HG03342 (cell line): ENCODE data around the gene RAB44.
"Not testable (repeated sequence)": the region's sequence is repeated elsewhere in the genome, so short reads cannot be mapped to it uniquely, and the experiment has no call there.

ENCODE experiments used
- ATAC-seq: cut with Tn5 transposase; IDR thresholded peaks from one replicate; pipeline ENCODE4 v1.9.1; 2021; ENCODE audit warnings: mild to moderate bottlenecking, moderate library complexity; ENCODE audit not compliant: unreplicated experiment

RAB44 gene, protein sequence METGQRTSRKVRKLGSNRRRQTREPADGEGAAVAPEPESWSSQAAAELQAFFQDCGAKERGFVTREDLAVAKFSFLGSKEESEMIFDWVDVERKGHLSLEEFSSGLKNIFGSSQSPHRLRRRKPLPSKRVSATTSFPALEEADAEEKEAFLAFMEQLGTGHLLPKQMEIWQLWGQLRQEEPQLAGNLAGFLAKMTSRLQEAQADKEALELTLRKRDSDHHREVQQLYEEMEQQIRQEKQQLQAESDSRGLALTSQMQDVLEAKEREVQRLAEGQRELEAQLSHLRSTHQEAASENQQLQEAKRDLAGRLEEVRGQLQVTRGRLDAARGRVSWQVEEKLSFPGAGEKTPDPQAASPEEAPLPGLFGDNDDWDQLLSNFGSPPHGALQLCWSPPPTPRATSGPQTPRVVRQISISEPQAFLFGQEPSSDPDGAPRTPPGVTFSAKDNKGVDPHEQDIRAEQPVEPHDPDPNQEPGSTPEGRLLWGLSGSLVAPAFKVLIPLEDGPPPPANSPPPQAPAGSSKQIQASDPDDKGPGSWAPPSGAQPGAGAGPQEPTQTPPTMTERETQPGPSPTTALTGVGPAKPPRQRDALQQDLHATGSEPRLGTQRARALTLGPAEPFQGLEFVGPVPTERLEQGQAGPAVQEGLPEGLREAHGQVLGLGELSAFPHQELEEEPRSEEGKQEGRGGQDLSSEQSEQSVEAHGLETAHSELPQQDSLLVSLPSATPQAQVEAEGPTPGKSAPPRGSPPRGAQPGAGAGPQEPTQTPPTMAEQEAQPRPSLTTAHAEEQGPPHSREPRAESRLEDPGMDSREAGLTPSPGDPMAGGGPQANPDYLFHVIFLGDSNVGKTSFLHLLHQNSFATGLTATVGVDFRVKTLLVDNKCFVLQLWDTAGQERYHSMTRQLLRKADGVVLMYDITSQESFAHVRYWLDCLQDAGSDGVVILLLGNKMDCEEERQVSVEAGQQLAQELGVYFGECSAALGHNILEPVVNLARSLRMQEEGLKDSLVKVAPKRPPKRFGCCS

DNA sequence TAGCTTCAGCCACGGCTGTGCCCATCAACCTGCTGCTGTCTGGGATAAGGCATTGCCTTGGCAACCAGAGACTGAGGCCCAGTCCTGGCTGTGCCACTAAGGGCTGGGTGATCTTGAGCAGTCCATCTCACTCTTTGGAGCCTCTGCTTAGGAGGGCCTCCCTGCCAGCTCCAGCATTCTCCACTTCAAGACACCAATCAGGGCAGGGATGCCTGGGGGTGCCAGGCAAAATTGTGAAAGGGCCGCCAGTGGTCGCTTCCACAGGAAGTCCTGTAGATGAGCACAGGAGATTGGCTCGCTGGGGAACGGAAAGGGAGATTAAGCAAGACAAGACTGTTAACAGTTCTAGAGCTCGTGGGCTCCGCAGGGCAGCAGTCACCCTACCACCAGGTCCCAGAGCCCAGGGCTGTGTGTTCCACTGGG lies at the start of gene RAB44:
TSS of gene RAB44 (plus strand) at position 346 of the 423 bp plus-strand sequence. CDS start 6,410 bp downstream, outside the sequence.
- no peak for ATAC-seq

DNA sequence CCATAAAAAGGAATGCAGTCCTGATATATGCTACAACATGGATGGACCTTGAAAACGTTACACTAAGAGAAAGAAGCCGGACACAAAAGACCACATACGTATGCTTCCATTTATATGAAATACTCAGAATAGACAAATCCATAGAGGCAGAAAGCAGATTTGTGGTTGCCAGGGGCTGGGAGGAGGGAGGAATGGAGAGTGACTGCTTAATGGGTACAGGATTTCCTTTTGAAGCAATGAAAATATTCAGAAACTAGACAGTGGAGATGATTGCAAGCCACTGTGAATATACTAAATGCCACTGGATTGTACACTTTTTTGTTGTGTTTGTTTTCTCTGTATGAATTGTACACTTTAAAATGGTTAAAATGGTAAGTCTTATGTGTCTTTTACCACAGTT lies 48.5 kb upstream of the RAB44 start:
- no peak for ATAC-seq

DNA sequence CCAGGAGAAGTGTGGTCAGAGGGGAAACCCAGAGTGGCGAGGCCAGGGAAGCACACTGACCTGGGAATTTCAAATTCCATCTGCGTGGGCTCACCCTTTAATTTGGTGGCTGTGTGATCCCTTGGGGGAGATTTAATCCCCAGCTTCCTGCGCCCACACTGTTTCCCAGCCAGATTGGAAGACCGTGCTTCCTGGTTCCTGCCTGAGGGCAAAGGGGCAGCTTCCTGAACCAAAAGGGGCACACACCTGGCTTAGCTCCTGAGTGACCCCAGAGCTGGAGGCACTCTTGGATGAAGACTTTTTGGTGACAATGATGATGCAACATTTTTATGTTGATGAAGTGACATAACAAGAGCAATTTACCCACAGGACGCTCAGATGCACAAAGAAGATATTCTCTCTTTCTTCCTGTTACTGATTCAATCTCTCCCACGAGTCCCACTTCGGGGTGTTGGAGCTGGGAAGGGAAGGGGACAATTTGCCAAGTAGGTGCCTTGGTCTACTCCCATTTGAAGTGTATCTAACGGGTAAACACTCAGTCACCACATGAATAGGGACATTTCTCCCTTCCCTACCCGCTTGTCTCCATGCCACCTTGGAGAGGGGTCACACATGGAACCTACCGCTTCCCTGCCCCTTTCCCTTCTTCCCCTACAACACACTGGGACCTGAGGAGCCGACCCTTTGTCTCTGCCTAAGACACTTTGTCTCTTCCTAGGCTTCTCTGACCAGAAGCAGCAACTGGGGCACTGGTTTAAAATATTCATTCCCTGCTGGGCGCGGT lies 47.7 kb upstream of the RAB44 start:
- no peak for ATAC-seq

DNA sequence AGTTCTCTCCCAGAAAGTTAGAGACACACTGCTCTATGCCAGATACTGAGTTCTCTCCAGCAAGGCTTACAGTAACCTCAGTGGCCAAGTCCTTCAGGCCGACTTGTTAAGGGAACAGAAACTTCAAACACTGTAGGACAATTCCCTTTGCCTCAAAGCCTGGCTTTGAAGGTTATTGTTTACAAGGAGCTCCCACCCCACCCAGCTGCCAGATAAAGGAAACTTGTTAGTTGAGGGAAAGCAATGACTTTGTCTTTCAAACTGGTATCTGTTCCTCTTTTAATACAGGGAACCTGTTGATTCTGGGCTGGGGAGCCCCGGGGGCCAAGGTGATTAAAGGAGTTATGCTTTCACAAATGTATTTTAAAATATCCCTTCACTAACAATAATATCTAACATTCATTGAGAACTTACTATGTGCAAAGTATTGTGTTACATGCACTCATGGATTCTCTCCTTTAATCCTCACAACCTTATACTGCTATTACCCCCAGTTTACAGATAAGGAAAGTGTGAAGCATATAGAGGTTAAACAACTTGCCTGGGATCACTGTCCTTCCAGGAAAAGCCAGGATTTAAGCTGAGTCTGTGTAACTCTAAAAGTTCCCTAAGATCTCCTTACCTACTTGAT lies 46.7 kb upstream of the RAB44 start:
- ATAC-seq, result peak; percentile 65

DNA sequence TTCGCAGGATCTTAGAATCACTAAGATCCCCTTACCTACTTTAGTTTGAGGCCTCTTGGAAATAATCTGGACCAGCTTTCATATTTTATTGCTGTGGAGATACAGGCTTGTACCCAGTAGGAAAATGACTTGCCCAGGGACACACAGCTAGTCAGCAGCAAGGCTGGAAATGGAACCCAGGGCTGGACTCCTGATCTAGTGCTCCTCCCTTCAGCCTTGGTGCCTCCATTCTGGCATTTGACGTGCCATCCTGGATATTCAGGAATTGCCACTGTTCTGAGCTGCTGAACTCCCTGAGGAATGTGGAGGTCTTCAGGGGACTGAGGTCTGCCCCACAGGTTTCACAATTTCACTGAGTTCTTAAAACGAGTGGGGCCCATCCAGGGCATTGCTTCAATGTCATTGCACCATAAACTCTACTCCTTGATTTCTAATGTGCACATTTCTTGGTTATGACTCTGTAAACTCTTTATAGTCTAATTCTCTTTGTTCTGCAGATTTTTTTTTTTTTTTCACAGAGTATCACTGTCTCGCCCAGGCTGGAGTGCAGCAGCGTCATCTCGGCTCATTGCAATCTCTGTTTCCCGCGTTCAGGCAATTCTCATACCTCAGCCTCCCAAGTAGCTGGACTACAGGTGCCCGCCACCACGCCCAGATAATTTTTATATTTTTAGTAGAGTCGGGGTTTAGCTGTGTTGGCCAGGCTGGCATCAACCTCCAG lies 45.8 kb upstream of the RAB44 start:
- no peak for ATAC-seq

DNA sequence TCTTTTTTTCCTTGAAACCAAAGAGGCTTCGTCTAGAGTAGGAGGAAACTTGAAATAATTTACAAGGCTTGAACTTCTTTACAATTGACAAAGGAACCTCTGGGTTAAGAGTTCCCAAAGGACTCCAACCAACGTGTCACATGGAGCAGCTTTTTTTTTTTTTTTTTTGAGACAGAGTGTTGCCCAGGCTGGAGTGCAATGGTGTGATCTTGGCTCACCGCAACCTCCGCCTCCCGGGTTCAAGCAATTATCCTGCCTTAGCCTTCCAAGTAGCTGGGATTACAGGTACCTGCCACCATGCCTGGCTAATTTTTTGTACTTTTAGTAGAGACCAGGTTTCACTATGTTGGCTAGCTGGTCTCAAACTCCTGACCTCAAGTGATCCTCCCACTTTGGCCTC lies 43.2 kb upstream of the RAB44 start:
- ATAC-seq, result not testable (repeated sequence)

DNA sequence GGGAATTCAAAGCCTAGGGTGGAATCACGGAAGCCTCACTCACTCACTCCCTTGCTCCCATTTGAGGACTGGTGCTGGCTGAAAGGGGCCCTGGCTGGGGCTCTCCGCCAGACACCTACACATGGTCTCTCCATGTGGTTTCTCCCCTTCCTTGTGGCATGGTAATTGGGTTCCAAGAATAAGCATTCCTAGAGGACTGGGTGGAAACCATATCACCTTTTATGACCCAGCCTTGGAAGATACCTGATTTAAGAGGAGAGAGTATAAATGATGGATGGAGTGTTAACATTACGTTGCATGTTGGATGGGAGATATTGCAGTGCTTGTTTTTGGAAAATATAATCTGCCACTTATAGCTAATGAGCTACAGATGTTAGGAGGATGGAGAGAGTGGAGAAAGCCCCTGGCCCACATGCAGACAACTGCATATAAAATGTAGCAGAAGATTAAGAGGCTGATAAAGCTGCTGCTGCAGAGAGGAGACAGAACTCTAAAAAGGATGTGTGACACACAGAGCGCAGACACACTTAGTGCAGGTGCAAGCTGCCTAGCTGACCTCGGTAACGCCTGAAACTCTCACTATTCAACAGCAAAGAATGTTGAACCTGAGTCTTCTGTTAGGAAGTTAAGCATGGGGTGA lies 42.4 kb upstream of the RAB44 start:
- no peak for ATAC-seq

DNA sequence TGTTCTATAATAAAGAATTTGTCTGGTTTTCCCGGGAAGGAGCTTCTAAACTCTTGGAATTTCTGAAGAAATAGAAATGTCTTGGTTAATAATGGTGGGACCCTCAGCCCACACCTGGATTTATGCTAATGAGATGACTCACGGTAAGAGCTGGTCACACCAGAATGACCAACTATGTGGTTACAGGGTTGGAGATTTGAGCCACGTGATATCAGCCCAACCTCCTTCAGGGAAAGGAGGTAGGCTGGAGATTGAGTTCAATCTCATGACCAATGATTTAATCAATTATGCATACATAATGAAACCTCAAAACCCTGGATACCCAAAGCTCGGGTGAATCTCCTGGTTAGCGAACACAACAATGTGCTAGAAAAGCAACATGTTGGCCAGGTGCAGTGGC lies 41.2 kb upstream of the RAB44 start:
- no peak for ATAC-seq

DNA sequence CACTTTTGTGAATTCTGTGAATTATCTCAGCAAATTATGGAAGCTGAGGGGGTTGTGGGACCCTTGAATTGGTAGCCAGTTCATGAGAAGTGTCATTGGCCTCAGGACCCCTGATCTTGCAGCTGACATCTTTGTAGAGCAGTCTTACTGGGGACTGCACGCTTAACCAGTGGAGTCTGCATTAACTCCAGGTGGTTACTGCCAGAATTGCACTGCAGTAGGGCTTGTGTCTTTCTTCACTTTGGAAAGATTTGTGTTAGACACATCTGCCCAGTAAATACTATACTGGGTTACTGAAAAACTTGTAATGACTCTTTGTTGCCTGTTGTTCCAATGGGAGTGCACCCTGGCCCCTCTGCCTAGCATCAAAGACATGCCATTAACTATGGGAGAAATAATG lies 40.4 kb upstream of the RAB44 start:
- ATAC-seq, result no peak

DNA sequence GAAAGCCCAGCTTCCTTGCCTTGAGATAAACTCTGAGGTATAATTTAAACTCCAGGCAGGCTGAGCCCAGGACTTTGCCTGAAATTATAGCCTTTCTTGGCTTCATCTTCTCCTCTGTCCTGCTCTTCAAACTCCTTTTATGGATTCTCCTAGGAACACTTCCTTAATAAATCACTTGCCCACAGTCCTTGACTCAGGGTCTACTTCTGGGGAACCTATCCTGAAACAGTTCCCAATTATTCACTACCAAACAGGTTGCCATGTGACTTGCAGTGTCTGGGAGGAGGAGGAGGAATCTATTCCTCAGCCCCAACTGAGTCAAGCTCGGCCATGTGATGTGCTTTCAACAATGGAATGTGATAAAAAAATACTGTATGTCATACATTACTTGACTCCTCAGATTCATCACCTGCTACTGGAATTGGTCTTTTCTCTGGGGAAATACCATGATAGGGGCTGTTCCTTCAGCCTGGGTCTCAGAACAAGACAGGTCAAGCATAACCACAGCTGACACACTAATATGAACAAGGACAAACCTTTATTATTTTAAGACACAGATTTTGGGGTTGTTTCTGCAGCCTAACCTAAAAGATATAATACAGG lies 39.6 kb upstream of the RAB44 start:
- ATAC-seq, result no peak

DNA sequence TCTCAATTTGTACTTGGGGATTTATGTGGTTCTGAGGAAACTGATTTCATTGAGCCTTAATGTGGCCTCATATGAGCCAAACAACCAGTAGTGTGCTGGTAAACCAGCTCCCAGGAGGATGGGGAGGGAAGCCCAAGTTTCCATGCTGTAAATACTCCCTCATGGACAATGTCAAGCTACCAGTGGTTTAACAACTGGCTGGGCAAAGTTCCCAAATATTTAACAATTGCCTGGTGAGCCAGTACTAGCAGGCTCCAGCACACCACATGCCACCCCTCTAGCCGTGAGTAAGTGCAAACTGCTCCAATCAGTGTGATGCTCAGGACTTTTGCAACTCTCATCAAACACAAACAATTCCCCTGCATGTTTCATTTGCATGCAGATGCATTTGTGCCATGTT lies 38.4 kb upstream of the RAB44 start:
- no peak for ATAC-seq

DNA sequence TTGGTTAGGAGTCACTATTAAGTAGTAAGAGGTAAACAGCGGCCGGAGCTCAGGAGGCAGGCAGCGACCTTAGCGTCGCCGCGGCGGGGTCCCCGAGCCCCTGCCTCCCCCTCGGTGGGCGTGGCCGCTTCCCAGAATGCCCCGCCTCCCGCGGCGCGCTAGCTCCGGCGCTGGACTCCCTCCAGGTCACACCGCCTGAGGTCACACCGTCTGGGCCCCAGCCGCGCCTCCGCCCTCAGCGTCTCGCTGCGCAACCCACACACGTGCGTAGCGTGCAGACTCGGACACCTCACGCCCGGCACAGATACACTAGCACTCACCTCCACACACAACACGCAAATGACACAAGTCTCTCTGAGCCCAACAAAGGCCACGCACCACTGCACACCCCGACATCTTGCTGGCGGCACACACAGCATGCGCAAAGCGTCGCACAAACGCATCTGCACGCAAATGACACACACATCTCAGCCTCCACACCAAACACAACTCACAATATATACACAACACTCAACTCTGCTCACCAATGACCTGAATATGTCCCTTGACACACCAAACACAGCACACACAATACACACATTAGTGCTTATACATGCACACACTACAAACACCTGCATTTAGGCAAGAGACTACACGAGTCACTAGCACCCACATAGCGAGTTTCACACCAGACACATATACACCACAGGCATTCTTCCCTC lies 36.7 kb upstream of the RAB44 start:
- no peak for ATAC-seq

DNA sequence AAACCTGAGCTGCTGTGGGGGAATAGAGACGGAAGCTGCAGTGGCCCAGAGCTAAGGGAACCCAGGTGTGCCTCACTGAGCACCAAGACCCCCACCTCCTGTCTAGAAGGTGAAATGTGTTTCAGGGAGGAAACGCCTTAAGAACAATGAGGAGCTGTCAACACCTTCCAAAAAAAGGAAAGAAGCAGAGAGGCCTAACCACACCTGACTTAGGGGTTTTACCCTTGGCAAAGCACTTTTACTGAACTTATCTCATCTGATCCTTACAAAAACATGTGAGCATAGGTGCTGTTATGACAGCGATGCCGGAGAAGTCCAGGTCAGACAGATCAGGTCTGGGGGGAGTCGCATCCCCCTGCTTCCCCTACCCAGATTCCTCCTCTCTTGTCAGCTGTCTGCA lies 35.2 kb upstream of the RAB44 start:
- no peak for ATAC-seq

DNA sequence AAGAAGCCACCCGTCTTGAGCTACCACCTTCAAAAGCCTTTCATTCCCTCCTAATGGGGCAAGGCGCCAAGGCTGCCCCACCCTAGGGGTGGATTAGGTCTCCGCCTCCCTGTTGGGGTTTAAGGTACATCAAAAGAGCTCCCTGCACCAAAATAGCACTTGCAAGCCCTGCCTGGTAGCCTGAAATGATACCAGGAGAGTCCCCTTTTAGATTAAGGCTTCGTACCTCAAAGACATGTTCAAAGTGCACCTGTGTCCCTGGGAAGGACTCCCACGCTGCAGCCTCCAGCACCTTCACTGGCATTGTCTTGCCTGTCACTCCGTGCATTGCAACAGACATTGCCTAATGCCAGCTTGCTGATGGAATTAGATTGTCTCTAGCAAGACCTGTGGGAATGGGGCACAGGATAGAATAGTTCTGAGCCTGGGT lies 34.8 kb upstream of the RAB44 start:
- no peak for ATAC-seq

DNA sequence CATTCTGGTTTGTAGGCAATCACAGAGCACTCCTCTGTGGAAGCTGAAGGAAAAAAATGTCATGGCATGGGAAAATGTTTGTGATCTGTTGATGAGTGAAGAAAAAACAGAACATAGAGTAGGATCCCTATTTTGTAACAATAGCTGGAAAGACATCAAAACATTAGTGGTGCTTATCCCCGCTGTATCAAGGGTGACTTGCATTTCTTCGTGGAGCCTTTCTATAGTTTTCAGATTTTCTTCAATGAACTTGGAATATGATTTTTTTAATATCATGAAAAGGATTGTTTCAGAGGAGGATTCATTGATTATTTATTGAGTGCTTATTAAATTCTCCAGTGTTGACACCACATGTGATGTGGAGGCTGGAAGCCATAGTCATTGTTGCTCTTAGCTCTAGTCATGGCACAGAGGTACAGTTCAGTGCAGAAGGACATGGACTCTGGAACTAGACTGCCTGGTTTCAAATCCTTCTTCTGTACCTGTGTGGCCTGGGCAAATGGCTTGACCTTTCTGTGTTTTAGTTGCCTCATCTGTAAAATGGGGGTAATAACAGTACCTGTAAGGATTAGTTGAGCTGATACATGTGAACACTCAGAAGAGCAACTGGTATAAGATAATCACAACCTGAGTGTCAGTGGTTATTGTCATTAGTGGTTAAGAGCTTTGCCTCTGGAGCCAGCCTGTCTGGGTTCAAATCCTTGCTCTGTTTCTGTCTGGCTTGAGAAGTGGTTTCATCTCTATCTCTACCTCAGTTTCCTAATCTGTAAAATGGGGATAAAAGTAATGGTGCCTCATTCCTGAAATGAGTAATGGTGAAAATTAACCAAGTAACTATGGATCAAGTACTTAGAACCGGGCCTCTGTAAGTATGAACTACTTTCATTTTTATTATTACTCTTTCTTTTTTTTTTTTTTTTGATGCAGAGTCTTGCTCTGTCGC lies 33.9 kb upstream of the RAB44 start:
- ATAC-seq, result no peak

DNA sequence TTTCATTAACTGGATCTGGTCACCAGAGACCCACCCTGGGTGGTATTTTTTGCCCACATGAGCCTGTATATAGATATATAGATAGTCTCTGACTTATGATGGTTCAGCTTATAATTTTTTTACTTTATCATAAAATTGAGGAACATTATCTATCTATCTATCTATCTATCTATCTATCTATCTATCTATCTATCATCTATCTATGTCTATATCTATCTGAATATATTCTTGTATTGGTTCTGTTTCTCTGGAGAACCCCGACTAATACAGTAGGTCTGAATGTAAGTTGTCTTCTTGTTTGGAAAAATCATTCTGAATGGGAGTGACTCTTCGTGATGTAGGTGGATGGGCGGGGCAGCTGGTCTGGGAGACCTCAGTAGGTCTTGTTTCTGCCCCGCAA lies 32.4 kb upstream of the RAB44 start:
- no peak for ATAC-seq

DNA sequence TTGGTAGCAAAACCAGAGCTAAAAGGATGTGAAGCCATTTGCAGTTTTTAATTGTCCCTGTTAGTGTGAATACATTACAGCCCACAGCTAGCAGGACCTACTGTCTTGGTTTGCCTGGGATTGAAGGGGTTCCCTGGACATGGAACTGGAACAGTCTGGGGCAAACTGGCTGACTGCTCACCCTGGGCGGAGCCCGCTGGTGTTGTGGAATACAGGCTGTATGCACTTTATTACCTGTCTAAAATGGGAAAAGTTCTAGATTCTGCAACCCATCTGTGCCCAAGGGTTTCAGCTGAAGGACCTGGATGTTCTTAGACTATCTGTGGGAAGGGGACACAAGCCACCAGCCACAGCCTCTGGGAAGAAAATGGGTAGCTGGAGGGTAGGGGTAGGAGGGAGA lies 31.3 kb upstream of the RAB44 start:
- no peak for ATAC-seq
